ENCODE data around the gene WBP4.
"Not testable (repeated sequence)": the region's sequence is repeated elsewhere in the genome, so short reads cannot be mapped to it uniquely, and the experiment has no call there.

The WBP4 gene, protein sequence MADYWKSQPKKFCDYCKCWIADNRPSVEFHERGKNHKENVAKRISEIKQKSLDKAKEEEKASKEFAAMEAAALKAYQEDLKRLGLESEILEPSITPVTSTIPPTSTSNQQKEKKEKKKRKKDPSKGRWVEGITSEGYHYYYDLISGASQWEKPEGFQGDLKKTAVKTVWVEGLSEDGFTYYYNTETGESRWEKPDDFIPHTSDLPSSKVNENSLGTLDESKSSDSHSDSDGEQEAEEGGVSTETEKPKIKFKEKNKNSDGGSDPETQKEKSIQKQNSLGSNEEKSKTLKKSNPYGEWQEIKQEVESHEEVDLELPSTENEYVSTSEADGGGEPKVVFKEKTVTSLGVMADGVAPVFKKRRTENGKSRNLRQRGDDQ

DNA sequence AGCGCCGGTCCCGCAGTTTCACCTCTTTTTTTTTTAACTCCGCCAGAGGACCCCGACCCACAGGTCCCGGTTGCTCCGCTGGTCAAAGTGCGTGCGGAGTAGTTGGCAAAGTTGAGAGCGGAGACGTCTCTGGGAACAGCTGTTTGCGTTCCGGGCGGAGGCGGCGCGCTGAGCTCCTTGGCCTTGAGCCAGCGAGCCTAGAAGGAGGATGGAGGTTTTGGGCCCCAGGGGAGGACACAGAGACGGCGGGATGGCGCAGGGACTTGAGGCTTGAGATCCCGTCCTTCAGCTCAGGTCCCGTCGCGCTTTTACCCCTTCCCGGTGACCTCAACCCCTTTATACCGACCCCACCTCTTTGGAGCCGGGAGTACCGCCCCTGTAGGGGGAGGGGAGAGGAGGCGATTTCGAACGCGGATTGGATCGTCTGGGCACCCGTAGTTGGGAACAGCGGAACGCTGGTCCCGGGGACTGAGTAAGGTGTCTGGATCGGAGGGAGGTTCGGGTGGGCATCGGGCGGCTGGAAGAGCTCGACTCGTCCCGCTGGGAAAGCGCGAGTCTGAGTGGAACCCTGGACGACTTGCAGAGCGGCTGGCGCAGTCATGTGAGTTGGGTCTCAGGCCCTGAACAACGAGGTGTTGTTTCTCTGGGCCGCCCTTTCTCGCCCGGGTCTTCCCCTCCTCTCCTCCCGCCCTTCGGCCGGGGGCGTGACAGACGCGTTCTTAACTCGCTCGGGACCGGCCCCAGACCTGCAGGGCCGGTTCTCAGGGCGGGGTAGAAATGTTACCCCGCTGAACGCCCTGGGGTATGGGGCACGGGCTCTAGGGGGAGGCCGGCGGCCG, at the start of gene WBP4:
Gene WBP4 (plus strand): TSS at position 435 of the 839 bp plus-strand sequence. CDS start 165 bp downstream, at position 600.
- DNase-seq, result peak; percentile 60 to 99 (median 93)

DNA sequence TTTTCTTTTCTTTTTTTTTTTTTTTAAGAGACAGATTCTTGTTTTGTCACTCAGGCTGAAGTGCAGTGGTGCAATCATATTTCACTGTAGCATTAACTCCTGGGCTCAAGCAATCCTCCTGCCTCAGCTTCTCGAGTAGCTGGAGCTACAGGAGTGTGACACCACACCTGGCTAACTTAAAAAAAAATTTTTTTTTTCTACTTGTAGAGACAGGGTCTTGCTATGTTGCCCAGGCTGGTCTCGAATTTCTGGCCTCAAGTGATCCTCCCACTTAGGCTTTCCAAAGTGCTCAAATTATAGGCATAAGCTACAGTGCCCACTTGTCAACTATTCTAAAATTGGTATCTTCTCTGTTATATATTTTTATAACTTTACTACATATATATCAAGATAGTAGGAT, 48.8 kb upstream of the WBP4 start:
- DNase-seq, result no peak

DNA sequence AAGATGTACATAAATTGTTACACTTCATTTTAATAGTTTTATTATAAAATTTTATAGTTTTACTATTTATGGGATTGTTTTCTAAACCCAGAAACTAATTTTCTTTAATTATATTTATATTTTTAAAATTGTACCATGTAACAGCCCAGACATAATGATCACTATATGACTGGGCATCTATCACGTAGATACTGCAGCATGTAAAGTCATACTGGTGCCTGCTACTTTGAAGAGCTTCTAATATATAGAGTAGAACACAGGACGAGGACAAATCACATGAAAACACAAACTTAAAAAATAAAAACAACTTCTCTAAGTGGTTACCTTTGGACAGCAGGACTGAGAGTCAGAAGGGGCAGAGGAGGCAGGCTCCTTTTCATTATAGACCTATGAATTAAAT, 47.5 kb upstream of the WBP4 start:
- no peak for DNase-seq

DNA sequence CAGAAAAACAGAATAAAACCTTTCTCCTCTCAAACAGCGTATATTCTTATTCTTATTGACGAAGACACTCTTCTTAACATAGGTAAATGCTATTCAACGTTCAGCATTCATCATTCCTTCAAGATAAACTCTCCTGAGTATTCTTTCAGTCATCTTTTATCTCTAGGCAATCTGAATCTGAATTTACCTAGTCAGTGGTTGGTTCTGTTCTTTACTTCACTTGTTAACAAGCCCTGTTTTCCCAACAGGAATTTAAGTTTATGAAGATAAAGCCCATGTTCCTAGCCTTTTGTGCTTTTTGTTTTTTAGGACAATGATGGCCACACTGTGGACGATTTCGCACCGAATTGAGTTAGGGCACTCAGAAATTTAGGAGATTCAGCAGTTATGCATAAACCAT, 45.4 kb upstream of the WBP4 start:
- no peak for DNase-seq

DNA sequence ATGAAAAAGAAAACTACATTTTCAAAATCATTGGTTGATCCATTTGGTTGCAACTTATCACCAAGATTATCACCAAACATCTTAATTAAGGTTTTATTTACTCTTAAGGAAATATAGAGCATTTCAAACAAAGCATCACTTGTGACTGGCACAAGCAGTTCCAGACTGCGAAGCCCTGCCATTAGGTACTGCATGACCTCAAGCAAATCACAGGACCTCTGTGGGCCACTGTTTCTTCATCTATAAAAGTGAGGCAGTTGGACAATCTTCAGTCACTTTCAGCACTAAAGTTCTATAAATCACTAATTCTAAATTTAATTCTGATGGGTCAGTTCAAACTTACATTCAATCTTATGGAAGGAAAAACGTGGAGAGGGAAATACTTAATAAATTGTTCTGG, 44.1 kb upstream of the WBP4 start:
- DNase-seq, result peak in 9 of 58 donors; percentile 2 to 36 (median 9)

DNA sequence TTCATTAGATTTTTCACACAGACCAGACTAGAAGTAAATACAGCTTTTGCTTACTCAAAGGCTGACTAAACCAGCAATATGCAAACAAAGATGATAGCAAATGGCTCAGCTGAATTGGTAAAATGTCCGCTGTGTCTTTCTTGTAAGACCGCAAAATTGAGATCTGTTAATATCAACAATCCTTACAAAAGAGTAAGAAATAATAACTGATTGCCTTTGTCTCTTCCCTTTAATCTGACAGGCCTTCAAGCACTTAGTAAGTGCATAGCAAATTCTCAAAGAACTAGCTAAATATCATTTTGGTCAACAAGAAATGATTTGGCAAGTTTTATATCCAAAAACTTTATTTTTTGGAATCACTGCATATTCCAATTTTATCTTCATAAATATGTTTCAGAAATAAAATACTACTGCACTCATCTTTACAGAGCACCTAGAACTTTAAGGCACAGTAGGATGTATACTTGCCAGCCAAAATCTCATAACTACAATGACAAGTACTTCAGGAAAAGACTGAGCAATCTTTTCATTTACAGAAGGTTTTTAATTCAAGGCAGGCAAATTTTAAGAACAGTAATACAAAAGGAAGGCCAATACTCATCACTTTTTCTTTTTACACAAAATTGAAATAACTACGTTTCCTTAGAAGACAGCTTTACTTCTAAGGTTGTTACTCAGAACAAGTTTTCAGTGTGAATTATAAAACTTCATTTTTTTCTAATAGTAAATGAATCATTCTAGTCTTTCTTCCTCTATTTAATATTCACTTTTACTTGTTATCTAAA, 43.3 kb upstream of the WBP4 start:
- no peak for DNase-seq

DNA sequence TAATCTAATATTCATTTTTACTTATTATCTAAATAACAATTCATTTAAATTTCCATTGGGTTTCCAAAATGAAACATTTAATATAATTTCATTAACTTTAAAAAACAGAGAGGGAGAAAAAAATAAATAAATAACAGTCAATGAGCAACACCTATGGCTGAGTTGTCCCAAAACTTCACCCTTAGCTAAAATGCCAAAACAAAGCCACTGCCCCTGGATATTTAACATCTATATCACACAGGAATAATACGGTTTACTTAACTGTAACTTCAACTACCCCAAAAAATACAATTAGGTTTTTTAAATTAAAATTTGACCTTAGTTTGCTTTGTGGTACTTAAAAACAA, 42.7 kb upstream of the WBP4 start:
- DNase-seq, result no peak

DNA sequence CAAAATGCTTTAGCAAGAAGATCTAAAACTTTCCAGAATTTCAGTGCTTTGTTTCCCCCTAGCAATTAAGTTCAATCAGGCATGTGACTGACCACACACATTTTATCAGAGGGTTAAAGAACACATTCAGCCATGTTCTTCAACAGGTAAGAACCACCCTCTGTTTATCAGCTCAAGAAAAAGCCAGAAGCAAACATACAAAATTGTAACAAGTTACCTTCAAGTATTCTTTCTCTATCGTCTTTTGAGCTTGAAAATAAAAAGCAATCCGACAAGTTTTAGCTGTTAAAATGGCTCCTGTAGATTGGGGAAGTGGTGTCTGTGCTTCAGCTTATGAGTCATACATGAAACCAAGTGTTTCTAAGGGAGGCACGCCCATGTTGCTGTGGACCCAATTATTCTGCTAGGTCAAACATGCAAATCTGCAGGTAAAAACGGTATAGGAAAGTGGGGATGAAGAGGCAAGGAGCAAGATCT, 42.3 kb upstream of the WBP4 start, which contains the start of gene ELF1:
Gene ELF1 (minus strand): TSS at position 306 of the 477 bp plus-strand sequence. CDS start 37,262 bp downstream, outside the sequence.
- DNase-seq, result no peak

DNA sequence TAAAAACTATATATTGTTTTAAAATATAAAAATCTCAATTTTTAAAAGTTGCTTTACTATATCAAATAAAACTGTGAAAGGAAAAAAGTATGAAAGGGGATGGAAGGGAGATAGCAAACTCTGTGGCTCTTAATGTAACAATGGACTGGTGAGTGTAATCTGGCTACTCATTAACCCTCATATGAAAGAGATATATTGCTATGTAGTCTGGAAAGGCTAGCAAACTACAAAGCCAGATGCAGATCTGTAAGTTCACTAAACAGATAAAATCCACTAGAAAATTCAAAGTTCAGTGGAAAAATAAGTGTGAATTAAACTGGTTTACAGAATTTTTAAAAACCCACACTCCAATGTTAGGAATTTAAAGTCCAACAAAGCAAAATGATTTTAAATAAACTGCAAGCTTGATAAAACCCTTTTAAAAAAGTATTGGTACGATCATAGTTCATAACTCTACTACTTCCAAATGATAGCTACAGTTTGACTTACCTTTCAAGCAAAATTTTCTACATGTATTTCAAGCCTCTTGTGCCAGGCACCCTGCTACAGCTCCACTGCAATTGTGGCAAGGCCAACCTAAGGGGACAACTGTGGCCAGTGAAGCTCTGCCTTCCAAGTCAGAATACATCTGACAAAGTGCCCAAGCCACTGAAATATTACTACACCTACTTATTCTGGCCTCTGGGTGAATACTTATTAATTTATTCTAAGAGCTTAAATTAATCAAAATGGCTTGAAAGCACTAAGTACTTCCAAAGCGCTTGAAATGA, 41.5 kb upstream of the WBP4 start:
- DNase-seq, result peak in 1 of 58 donors; percentile 6

DNA sequence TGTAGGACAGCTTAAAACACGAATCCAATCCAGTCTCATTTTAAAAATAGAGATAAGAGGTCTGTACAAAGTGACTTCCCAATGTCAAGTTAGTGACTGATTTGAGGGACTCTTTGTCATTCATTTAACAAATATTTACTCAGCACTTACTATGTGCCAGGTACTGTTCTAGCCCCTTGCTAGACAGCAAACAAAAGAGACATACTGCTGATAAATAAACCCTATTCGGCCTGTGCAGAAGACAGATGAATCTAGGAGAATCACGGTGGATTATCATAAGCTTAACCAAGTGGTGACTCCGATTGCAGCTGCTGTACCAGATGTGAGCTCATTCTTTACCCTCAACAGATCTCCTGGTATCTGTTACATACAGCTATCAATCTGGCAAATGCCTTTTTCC, 35.8 kb upstream of the WBP4 start:
- no peak for DNase-seq

DNA sequence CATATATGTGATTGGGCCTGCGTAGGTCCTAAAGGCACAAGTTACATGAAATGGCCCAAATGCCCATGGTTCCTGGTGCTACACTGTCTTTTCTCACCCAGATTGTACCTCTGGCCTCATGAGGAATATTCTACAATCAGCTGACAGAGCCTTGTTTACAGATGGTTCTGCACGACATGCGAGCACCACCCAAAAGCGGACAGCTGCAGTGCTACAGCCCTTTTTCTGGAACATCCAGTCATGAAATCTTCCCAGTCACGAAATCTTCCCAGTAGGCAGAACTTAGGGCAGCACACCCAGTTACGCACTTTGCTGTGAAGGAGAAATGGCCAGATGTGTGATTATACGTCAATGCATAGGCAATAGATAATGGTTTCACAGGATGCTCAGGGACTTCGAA, 34.5 kb upstream of the WBP4 start:
- DNase-seq, result no peak

DNA sequence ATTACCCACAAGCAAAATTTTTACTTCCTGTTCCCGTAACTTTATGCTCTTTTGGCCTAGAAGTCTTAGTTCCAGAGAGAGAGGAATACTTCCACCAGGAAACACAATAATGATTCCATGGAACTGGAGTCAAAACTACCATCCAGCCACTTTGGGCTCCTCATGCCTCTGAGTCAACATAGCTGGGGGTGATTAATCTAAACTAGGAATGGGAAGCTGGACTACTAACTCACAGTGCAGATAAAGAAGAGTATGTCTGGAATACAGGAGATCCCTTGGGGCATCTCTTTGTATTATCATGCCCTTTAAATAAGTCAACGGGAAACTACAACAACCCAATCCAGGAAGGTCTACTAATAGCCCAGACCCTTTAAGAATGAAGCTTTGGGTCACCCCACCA, 33.3 kb upstream of the WBP4 start:
- no peak for DNase-seq

DNA sequence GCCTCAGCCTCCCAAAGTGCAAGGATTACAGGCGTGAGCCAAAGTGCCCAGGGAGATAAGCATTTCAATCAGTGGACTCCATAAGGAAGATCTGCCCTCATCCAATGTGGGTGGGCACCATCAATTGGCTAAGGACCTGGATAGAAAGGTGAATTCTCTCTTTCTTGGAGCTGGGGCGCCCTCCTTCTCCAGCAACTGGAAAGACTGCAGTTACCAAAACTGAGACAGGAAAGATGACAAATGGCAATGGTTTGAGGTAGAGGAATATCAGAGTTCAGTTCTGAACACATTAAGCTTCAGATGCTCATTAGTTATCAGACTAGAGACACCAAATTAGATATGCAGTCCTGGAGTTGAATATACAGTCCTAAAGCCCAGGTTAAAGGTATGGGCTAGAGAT, 31.7 kb upstream of the WBP4 start:
- DNase-seq, result no peak

DNA sequence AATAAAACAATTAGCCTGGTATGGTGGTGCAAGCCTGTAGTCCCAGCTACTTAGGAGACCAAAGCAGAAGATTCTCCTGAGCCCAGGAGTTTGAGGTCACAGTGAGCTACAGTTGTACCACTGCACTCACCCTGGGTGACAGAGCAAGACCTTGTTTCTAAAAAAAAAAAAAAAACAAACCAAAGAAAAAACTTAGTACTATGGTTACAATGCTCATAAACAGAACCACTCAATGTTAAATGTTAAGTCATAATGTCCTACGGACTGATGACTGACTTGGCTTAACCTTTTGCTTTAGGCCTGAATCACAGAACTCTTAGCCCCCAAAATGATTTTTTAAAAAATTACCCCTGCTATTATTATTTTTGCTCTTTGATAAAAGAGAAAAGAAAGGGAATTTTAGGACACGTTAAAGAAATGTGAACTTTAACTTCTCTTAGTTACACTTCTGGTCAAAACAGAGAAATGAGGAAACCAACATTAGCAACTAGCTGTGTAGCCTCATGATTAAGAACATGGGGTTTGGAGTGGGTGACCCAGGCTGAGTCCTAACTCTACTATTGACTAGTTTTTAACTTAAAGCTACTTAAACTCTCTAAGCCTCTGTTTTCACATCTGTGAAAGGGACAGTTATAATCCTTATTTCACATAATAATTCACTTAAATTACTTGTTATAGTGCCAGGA, 28.5 kb upstream of the WBP4 start:
- no peak for DNase-seq

DNA sequence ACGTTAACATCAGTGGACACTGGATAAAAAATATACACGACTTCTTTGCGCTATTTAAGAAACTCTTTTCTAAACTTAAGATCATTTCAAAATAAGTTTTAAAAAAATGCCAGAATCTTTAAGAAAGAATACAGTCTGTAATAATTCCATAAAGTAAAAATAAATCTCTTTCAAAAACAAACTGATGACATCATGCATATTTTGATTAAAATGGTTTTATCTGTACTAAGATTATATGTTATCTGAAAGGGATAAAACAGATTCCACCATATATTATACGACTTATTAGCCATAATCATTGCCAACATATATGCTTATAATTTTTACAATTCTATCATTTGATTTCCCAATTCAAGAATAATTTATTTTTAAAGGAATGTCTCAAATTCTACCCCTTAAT, 26.9 kb upstream of the WBP4 start:
- no peak for DNase-seq

DNA sequence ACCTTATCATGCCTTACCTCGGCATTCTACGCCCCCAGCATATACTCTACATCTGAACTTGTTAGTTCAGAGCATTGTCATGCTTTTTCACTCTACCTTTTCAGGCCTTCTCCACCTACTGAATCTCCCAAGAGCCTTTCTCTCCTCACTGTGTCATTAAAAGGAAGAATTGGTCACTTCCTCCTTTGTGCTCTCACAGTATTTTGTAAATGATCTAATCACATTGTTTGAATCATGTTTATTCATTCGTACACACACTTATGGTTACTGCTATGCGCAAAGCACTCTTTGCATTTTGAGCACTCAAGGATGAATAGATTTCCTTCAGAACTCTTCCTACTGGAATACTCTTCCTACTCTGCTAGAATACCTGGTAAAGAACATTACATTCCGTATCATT, 26.4 kb upstream of the WBP4 start:
- DNase-seq, result no peak

DNA sequence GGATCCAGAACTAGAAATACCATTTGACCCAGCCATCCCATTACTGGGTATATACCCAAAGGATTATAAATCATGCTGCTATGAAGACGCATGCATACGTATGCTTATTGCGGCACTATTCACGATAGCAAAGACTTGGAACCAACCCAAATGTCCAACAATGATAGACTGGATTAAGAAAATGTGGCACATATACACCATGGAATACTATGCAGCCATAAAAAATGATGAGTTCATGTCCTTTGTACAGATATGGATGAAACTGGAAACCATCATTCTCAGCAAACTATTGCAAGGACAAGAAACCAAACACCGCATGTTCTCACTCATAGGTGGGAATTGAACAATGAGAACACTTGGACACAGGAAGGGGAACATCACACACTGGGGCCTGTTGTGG, 24.8 kb upstream of the WBP4 start:
- DNase-seq, result not testable (repeated sequence)

DNA sequence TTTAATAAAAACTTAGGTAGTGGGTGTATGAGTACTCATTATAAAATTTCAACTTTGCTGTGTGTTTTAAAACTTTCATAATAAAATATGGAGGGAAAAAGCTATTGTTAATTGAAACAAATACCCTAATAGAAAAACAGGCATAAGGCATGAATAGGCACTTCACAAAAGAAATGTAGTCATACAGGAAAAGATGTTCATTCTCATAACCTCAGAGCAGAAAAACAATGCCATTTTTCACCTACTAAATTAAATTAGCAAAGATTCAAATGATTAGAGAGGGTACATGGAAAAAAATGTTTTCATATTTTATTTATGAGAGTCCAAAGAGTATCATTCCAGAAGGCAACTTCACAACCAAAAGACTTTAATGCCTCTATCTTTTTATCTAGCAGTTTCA, 21.6 kb upstream of the WBP4 start:
- DNase-seq, result no peak

DNA sequence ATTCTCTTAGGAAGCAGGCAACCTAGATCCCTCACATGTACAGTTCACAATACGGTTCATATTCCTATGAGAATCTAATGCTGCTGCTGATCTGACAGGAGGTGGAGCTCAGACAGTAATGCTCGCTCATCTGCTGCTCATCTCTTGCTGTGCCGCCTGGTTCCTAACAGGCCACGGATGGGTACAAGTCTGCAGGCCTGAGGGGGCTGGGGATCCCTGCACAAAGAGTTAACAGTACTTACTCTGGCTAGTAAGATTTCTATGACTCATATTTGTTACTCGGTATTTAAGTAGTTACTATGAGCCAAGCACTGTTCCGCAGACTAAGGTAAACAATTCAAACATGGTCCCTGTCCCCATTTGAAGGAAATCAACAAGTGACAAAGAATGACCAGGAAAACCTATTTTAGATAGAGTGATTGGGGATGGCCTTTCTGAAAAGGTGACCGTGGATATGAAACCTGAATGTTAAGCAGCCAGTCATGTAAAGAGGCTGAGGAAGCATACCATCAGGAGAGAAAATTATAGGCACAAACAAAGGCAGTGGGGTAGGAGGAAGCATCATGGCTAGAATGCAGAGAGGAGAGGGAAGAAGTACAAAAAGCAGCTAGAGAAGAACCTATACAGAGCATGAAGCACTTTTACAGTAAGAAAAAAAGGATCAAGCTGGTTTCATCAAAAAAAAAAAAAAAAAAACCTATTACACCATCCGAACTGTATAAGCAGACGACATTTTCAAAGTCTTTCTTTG, 20.6 kb upstream of the WBP4 start:
- no peak for DNase-seq

Data from anterior cingulate cortex (tissue), 58 donors.